KMS-11 (cell line): ENCODE results near the gene XG.
"Not testable (repeated sequence)": the region's sequence is repeated elsewhere in the genome, so short reads cannot be mapped to it uniquely, and the experiment has no call there.

Experiments used
- H2AFZ ChIP-seq: fragments of 200-600 bp; sonication (generic); 2 replicates; pipeline ENCODE4 v1.6.1; 2016; ENCODE audit warnings: antibody characterized with exemption, mixed run types, low read depth
- H3K27ac ChIP-seq: fragments of 200-600 bp; sonication (generic); 2 replicates; pipeline ENCODE4 v1.6.1; 2016; ENCODE audit warnings: mild to moderate bottlenecking, mixed run types
- H3K27me3 ChIP-seq: fragments of 200-600 bp; sonication (generic); 2 replicates; pipeline ENCODE4 v1.6.1; 2017; ENCODE audit warnings: mild to moderate bottlenecking, low read depth, mixed run types, moderate library complexity; ENCODE audit not compliant: insufficient read depth
- H3K36me3 ChIP-seq: fragments of 200-600 bp; sonication (generic); 2 replicates; pipeline ENCODE4 v1.6.1; 2017; ENCODE audit warnings: mild to moderate bottlenecking, mixed run types; ENCODE audit not compliant: insufficient read depth
- H3K4me1 ChIP-seq: fragments of 200-600 bp; sonication (generic); 2 replicates; pipeline ENCODE4 v1.6.1; 2016; ENCODE audit warnings: mild to moderate bottlenecking, low read depth, mixed run types; ENCODE audit not compliant: poor library complexity, severe bottlenecking
- H3K4me2 ChIP-seq: fragments of 200-600 bp; sonication (generic); 2 replicates; pipeline ENCODE4 v1.7.0; 2016; ENCODE audit warnings: mild to moderate bottlenecking, mixed run types
- H3K4me3 ChIP-seq: fragments of 200-600 bp; sonication (generic); IDR thresholded peaks from 2 replicates; pipeline ENCODE4 v1.6.1; 2017; ENCODE audit warnings: low read depth, low read length, mixed read lengths; ENCODE audit not compliant: insufficient read depth
- H3K79me2 ChIP-seq: fragments of 200-600 bp; sonication (generic); 2 replicates; pipeline ENCODE4 v1.6.1; 2016; ENCODE audit warnings: low read depth, mixed run types; ENCODE audit not compliant: insufficient read depth
- H3K9ac ChIP-seq: fragments of 200-600 bp; sonication (generic); 2 replicates; pipeline ENCODE4 v1.6.1; 2016; ENCODE audit warnings: mild to moderate bottlenecking, mixed run types
- H4K20me1 ChIP-seq: fragments of 200-600 bp; sonication (generic); 2 replicates; pipeline ENCODE4 v1.6.1; 2016; ENCODE audit warnings: mild to moderate bottlenecking, mixed run types; ENCODE audit not compliant: insufficient read depth
- CTCF ChIP-seq: fragments of 200-600 bp; sonication (generic); conservative IDR thresholded peaks from 2 replicates; pipeline ENCODE4 v1.6.1; 2017; ENCODE audit warnings: low read depth, mild to moderate bottlenecking, antibody characterized with exemption, low read length, moderate library complexity, mixed read lengths

XG gene

GRCh38 chrX:2789569-2789968 is 37.7 kb downstream of the XG start:
- no peaks in the 10 kb centered on the region for H3K4me1 ChIP-seq
- no peaks in the 10 kb centered on the region for H3K36me3 ChIP-seq
- H3K79me2 ChIP-seq = no peaks in the 10 kb centered on the region
- no peaks in the 10 kb centered on the region for H3K27me3 ChIP-seq
- no peak for TF ChIP-seq CTCF
- no peak overlapping the region for H2AFZ ChIP-seq
- H3K27ac ChIP-seq = no peak overlapping the region
- H3K9ac ChIP-seq = no peak overlapping the region
- no peak overlapping the region for H3K4me2 ChIP-seq
- H4K20me1 ChIP-seq = no peaks in the 10 kb centered on the region
- H3K4me3 ChIP-seq = no peak overlapping the region

- Histone ChIP-seq H2AFZ (no peak overlapping the region), H3K4me2 (no peak overlapping the region), H3K36me3 (no peaks in the 10 kb centered on the region), H3K27ac (no peak overlapping the region), H3K27me3 (no peaks in the 10 kb centered on the region), H3K79me2 (no peaks in the 10 kb centered on the region), H3K4me1 (no peaks in the 10 kb centered on the region), H3K4me3 (no peak overlapping the region), H3K9ac (no peak overlapping the region), H4K20me1 (no peaks in the 10 kb centered on the region)
- no peak for TF ChIP-seq CTCF
Measured at GRCh38 chrX:2793752-2794151, 41.9 kb downstream of the XG start.

GRCh38 chrX:2794336-2794735 is 42.5 kb downstream of the XG start:
- Histone ChIP-seq H3K4me3 (no peak overlapping the region), H3K4me1 (no peaks in the 10 kb centered on the region), H4K20me1 (no peaks in the 10 kb centered on the region), H3K4me2 (no peak overlapping the region), H2AFZ (no peak overlapping the region), H3K27ac (no peak overlapping the region), H3K79me2 (no peaks in the 10 kb centered on the region), H3K9ac (no peak overlapping the region), H3K27me3 (no peaks in the 10 kb centered on the region), H3K36me3 (no peaks in the 10 kb centered on the region)
- TF ChIP-seq CTCF = no peak

GRCh38 chrX:2796808-2797207 is 45.0 kb downstream of the XG start:
- H2AFZ ChIP-seq, H3K4me2 ChIP-seq, H3K4me3 ChIP-seq, H3K9ac ChIP-seq, H3K79me2 ChIP-seq, H3K4me1 ChIP-seq, H3K27me3 ChIP-seq, H4K20me1 ChIP-seq, H3K27ac ChIP-seq, H3K36me3 ChIP-seq: not testable (repeated sequence)

GRCh38 chrX:2799369-2799768 is 47.5 kb downstream of the XG start:
- H3K4me2 ChIP-seq = no peak overlapping the region
- H3K4me1 ChIP-seq = no peaks in the 10 kb centered on the region
- no peaks in the 10 kb centered on the region for H4K20me1 ChIP-seq
- H3K36me3 ChIP-seq = no peaks in the 10 kb centered on the region
- no peaks in the 10 kb centered on the region for H3K79me2 ChIP-seq
- no peaks in the 10 kb centered on the region for H3K27me3 ChIP-seq
- no peak for TF ChIP-seq CTCF
- H3K9ac ChIP-seq = no peak overlapping the region
- no peak overlapping the region for H3K4me3 ChIP-seq
- no peak overlapping the region for H3K27ac ChIP-seq
- no peak overlapping the region for H2AFZ ChIP-seq

GRCh38 chrX:2799980-2800379 is 48.1 kb downstream of the XG start:
- not testable (repeated sequence) for H3K4me3 ChIP-seq, H3K4me1 ChIP-seq, H3K36me3 ChIP-seq, H3K27me3 ChIP-seq, H3K4me2 ChIP-seq, H3K27ac ChIP-seq, H3K9ac ChIP-seq, H4K20me1 ChIP-seq, H3K79me2 ChIP-seq, H2AFZ ChIP-seq
